ENCODE data around the gene EED.

The EED gene

GRCh38 chr11:86234831-86235461, 9.6 kb upstream of the EED start:
- TF ChIP-seq CTCF (conservative IDR thresholded peaks at IDR 0.05; ENCODE audit: low read depth, low read length) = no peak
- Histone ChIP-seq H3K79me2 (ENCODE audit: insufficient read depth, low read depth) (no peaks in the 10 kb centered on the region), H2AFZ (ENCODE audit: low read depth) (no peak overlapping the region), H3K4me1 (ENCODE audit: low read depth, poor library complexity, severe bottlenecking) (no peaks in the 10 kb centered on the region), H3K36me3 (ENCODE audit: insufficient read depth) (no peaks in the 10 kb centered on the region), H3K27me3 (ENCODE audit: insufficient read depth, low read depth) (no peaks in the 10 kb centered on the region), H3K4me2 (no peak overlapping the region), H4K20me1 (ENCODE audit: insufficient read depth) (no peaks in the 10 kb centered on the region), H3K4me3 (IDR thresholded peaks at IDR 0.05; ENCODE audit: insufficient read depth, low read depth, low read length) (no peak overlapping the region), H3K27ac (no peak overlapping the region), H3K9ac (no peak overlapping the region)

- TF ChIP-seq CTCF (conservative IDR thresholded peaks at IDR 0.05; ENCODE audit: low read depth, low read length) = no peak
- H3K4me1 ChIP-seq (ENCODE audit: low read depth, poor library complexity, severe bottlenecking) = no peaks in the 10 kb centered on the region
- no peak overlapping the region for H3K9ac ChIP-seq
- H3K79me2 ChIP-seq (ENCODE audit: insufficient read depth, low read depth) = no peaks in the 10 kb centered on the region
- H3K27me3 ChIP-seq (ENCODE audit: insufficient read depth, low read depth) = no peaks in the 10 kb centered on the region
- no peak overlapping the region for H3K27ac ChIP-seq
- no peak overlapping the region for H3K4me3 ChIP-seq (IDR thresholded peaks at IDR 0.05; ENCODE audit: insufficient read depth, low read depth, low read length)
- no peaks in the 10 kb centered on the region for H3K36me3 ChIP-seq (ENCODE audit: insufficient read depth)
- no peak overlapping the region for H3K4me2 ChIP-seq
- H4K20me1 ChIP-seq (ENCODE audit: insufficient read depth) = no peaks in the 10 kb centered on the region
- no peak overlapping the region for H2AFZ ChIP-seq (ENCODE audit: low read depth)
These were observed 7.2 kb upstream of the EED start for GRCh38 chr11:86237267-86237804.

- Histone ChIP-seq H3K79me2 (ENCODE audit: insufficient read depth, low read depth) (peaks cover under 1% of the 10 kb centered on the region; the same call in 1 of the 2 replicates), H4K20me1 (ENCODE audit: insufficient read depth) (no peaks in the 10 kb centered on the region), H3K4me1 (ENCODE audit: low read depth, poor library complexity, severe bottlenecking) (peaks cover 9% of the 10 kb centered on the region), H3K36me3 (ENCODE audit: insufficient read depth) (no peaks in the 10 kb centered on the region), H3K4me2 (no peak overlapping the region), H3K9ac (no peak overlapping the region), H3K27me3 (ENCODE audit: insufficient read depth, low read depth) (no peaks in the 10 kb centered on the region), H3K27ac (no peak overlapping the region), H2AFZ (ENCODE audit: low read depth) (no peak overlapping the region), H3K4me3 (IDR thresholded peaks at IDR 0.05; ENCODE audit: insufficient read depth, low read depth, low read length) (no peak overlapping the region)
- TF ChIP-seq CTCF (conservative IDR thresholded peaks at IDR 0.05; ENCODE audit: low read depth, low read length) = no peak
These were observed 4.4 kb upstream of the EED start for GRCh38 chr11:86240164-86240563.

- Histone ChIP-seq H3K79me2 (ENCODE audit: insufficient read depth, low read depth) (peaks cover 20% of the 10 kb centered on the region), H4K20me1 (ENCODE audit: insufficient read depth) (0 out of 2 replicates have a peak, but pooled peaks cover 1% of the 10 kb centered on the region), H3K27me3 (ENCODE audit: insufficient read depth, low read depth) (no peaks in the 10 kb centered on the region), H3K4me3 (IDR thresholded peaks at IDR 0.05; ENCODE audit: insufficient read depth, low read depth, low read length) (no peak overlapping the region), H3K36me3 (ENCODE audit: insufficient read depth) (no peaks in the 10 kb centered on the region), H2AFZ (ENCODE audit: low read depth) (no peak overlapping the region), H3K27ac (no peak overlapping the region), H3K4me1 (ENCODE audit: low read depth, poor library complexity, severe bottlenecking) (peaks cover 22% of the 10 kb centered on the region), H3K4me2 (no peak overlapping the region), H3K9ac (no peak overlapping the region)
- no peak for TF ChIP-seq CTCF (conservative IDR thresholded peaks at IDR 0.05; ENCODE audit: low read depth, low read length)
These were observed 2.5 kb upstream of the EED start for GRCh38 chr11:86241956-86242535.

Data from KMS-11 (cell line).